IMR-90 (cell line): ENCODE data around the gene ZNF407. TPM values are rescaled to one million over a fixed set of nuclear protein-coding genes. Genes with fewer than 3 reads are reported as not detected.

ENCODE experiments used
- ATAC-seq: fragments of 200-7000 bp; cut with Tn5 transposase; 2 replicates; pipeline ENCODE4 v1.9.1; 2020; ENCODE audit warnings: low read depth, mild to moderate bottlenecking, moderate library complexity
- BruUV-seq: library from RNA; stranded (reverse); fragments of 400-500 nt; replicated peaks from 2 replicates; lab custom pipeline; 2021; lab: Mats Ljungman, UMichigan
- CTCF ChIA-PET: fragments of 300-600 bp; formaldehyde crosslinking; extraction: SDS; loops from one replicate; lab custom pipeline; 2021; ENCODE audit warnings: antibody characterized with exemption; lab: Yijun Ruan, JAX
- POLR2A ChIA-PET: fragments of 300-600 bp; sonication (Branson Sonifier 250); formaldehyde crosslinking; loops from one replicate; lab custom pipeline; 2022; ENCODE audit warnings: antibody characterized with exemption; ENCODE audit not compliant: unreplicated experiment; lab: Charles Lee
- DNase-seq: peaks from one replicate; pipeline ENCODE4 v3.0.0; 2013
- H2AFZ ChIP-seq: replicated peaks from 2 replicates; pipeline ENCODE3; 2013; ENCODE audit warnings: low read length, mild to moderate bottlenecking; ENCODE audit not compliant: poor library complexity
- H2AK5ac ChIP-seq: 2 replicates; pipeline ENCODE4 v1.6.1; 2013; ENCODE audit warnings: low read depth, low read length, inconsistent platforms
- H2AK9ac ChIP-seq: replicated peaks from 2 replicates; pipeline ENCODE3; 2013; ENCODE audit warnings: mild to moderate bottlenecking, low read depth, low read length, moderate library complexity; ENCODE audit not compliant: poor library complexity
- H2BK120ac ChIP-seq: 2 replicates; pipeline ENCODE4 v1.6.1; 2013; ENCODE audit warnings: low read depth, low read length, inconsistent platforms
- H2BK15ac ChIP-seq: 3 replicates; pipeline ENCODE4 v1.6.1; 2013; ENCODE audit warnings: low read depth, low read length, inconsistent platforms
- H2BK20ac ChIP-seq: 2 replicates; pipeline ENCODE4 v1.6.1; 2013; ENCODE audit warnings: low read depth, mild to moderate bottlenecking, inconsistent platforms, low read length, moderate library complexity
- H2BK5ac ChIP-seq: 2 replicates; pipeline ENCODE4 v1.6.1; 2013; ENCODE audit warnings: mild to moderate bottlenecking, low read depth, low read length, inconsistent platforms; ENCODE audit not compliant: poor library complexity, severe bottlenecking
- H3K14ac ChIP-seq: replicated peaks from 2 replicates; pipeline ENCODE4 v1.6.1; 2013; ENCODE audit warnings: low read depth, low read length, inconsistent platforms
- H3K18ac ChIP-seq: 2 replicates; pipeline ENCODE4 v1.6.1; 2013; ENCODE audit warnings: low read depth, low read length, control low read depth
- H3K23ac ChIP-seq: 2 replicates; pipeline ENCODE4 v1.6.1; 2013; ENCODE audit warnings: low read depth, low read length, inconsistent platforms
- H3K27ac ChIP-seq: 2 replicates; pipeline ENCODE4 v1.5.1; 2013; ENCODE audit warnings: mild to moderate bottlenecking, control low read depth, low read length; ENCODE audit not compliant: insufficient read depth
- H3K27me3 ChIP-seq: 2 replicates; pipeline ENCODE4 v1.6.1; 2013; ENCODE audit warnings: low read length; ENCODE audit not compliant: control insufficient read depth, insufficient read depth
- H3K36me3 ChIP-seq: 2 replicates; pipeline ENCODE4 v1.6.1; 2013; ENCODE audit warnings: low read length, mixed read lengths; ENCODE audit not compliant: control insufficient read depth, insufficient read depth
- H3K4ac ChIP-seq: 2 replicates; pipeline ENCODE4 v1.6.1; 2013; ENCODE audit warnings: low read depth, low read length, inconsistent platforms
- H3K4me1 ChIP-seq: 2 replicates; pipeline ENCODE4 v1.6.1; 2013; ENCODE audit warnings: low read length, mixed read lengths; ENCODE audit not compliant: control insufficient read depth, insufficient read depth
- H3K4me2 ChIP-seq: 2 replicates; pipeline ENCODE4 v1.6.1; 2013; ENCODE audit warnings: low read depth, mild to moderate bottlenecking, control low read depth, low read length, moderate library complexity
- H3K4me3 ChIP-seq: 2 replicates; pipeline ENCODE4 v1.5.1; 2013; ENCODE audit warnings: low read depth, mild to moderate bottlenecking, control low read depth, low read length, moderate library complexity; ENCODE audit not compliant: insufficient read depth
- H3K56ac ChIP-seq: 2 replicates; pipeline ENCODE4 v1.6.1; 2013; ENCODE audit warnings: low read length, inconsistent platforms; ENCODE audit not compliant: insufficient read depth; ENCODE audit errors: extremely low read depth
- H3K79me1 ChIP-seq, 2 experiments: 2 replicates each; pipeline ENCODE4 v1.6.1; 2013; ENCODE audit warnings: low read length in 2 of 2, inconsistent platforms in 1 of 2, low read depth in 1 of 2
- H3K9ac ChIP-seq: 2 replicates; pipeline ENCODE4 v1.6.1; 2013; ENCODE audit warnings: low read depth, low read length, control low read depth
- H3K9me1 ChIP-seq: 2 replicates; pipeline ENCODE4 v1.6.1; 2013; ENCODE audit warnings: low read length, inconsistent platforms; ENCODE audit not compliant: insufficient read depth
- H3K9me3 ChIP-seq: 2 replicates; pipeline ENCODE4 v1.6.1; 2013; ENCODE audit warnings: low read length; ENCODE audit not compliant: control insufficient read depth, insufficient read depth
- H4K20me1 ChIP-seq: 2 replicates; pipeline ENCODE4 v1.6.1; 2013; ENCODE audit warnings: low read length, inconsistent platforms; ENCODE audit not compliant: insufficient read depth
- H4K5ac ChIP-seq: 2 replicates; pipeline ENCODE4 v1.6.1; 2013; ENCODE audit warnings: mild to moderate bottlenecking, low read depth, low read length, control low read depth
- H4K8ac ChIP-seq, 2 experiments: 2 replicates each; pipeline ENCODE4 v1.6.1; 2013; ENCODE audit warnings: low read depth in 2 of 2, low read length in 2 of 2, control low read depth in 1 of 2, inconsistent platforms in 1 of 2
- H4K91ac ChIP-seq: 2 replicates; pipeline ENCODE4 v1.6.1; 2013; ENCODE audit warnings: low read depth, low read length, inconsistent platforms; ENCODE audit not compliant: insufficient read depth
- CEBPB ChIP-seq: IDR thresholded peaks from 2 replicates; pipeline ENCODE4 v1.6.1; 2012; ENCODE audit warnings: low read depth, low read length, improper control_type of control experiment
- FOS ChIP-seq: fragments of 150-350 bp; IDR thresholded peaks from 2 replicates; pipeline ENCODE4 v1.6.1; 2016; ENCODE audit warnings: low read depth, low read length
- MAFK ChIP-seq: IDR thresholded peaks from 2 replicates; pipeline ENCODE4 v1.6.1; 2012; ENCODE audit warnings: low read depth, low read length, improper control_type of control experiment
- MAZ ChIP-seq: IDR thresholded peaks from 2 replicates; pipeline ENCODE4 v1.6.1; 2012; ENCODE audit warnings: low read depth, mild to moderate bottlenecking, low read length, improper control_type of control experiment, moderate library complexity, borderline replicate concordance
- MXI1 ChIP-seq: IDR thresholded peaks from 2 replicates; pipeline ENCODE4 v1.6.1; 2012; ENCODE audit warnings: low read depth, mild to moderate bottlenecking, low read length, moderate library complexity, borderline replicate concordance
- POLR2A ChIP-seq: IDR thresholded peaks from 2 replicates; pipeline ENCODE4 v1.6.1; 2012; ENCODE audit warnings: mild to moderate bottlenecking, low read depth, low read length
- RAD21 ChIP-seq: IDR thresholded peaks from 2 replicates; pipeline ENCODE4 v1.6.1; 2012; ENCODE audit warnings: low read length, improper control_type of control experiment
- RCOR1 ChIP-seq: IDR thresholded peaks from 2 replicates; pipeline ENCODE4 v1.6.1; 2012; ENCODE audit warnings: mild to moderate bottlenecking, low read length, improper control_type of control experiment; ENCODE audit not compliant: insufficient replicate concordance
- SMC3 ChIP-seq: fragments of 150-350 bp; IDR thresholded peaks from 2 replicates; pipeline ENCODE4 v1.6.1; 2016; ENCODE audit warnings: low read depth, mild to moderate bottlenecking, antibody characterized with exemption, low read length, moderate library complexity
- WGBS, 2 experiments: methylation state at CpG; one replicate each; pipeline versions ENCODE4 v1.1.5 to v1.1.7; 2013; ENCODE audit warnings: missing lambda C conversion rate in 2 of 2; ENCODE audit not compliant: insufficient read length in 1 of 2; ENCODE audit errors: extremely low coverage in 2 of 2; 5-methylcytosine and 5-hydroxymethylcytosine counted together
- dilution Hi-C: fragments of 300-500 bp; cut with HindIII; formaldehyde crosslinking; loops from one replicate; pipeline ENCODE4 v1.14.3; 2018; ENCODE audit warnings: low sequenced_read_pairs; ENCODE audit not compliant: unreplicated experiment
- in situ Hi-C: fragments of 300-500 bp; cut with MboI; formaldehyde crosslinking; loops from 3 replicates; pipeline ENCODE4 v1.14.3; 2019; ENCODE audit warnings: low sequenced_read_pairs, inconsistent platforms, mixed read lengths
- intact Hi-C: fragments of 100-400 bp; cut with micrococcal nuclease; formaldehyde crosslinking; loops from 2 replicates; pipeline ENCODE4 v1.10.0; 2022
- polyA plus RNA-seq, 3 experiments: library from polyadenylated mRNA; depleted of rRNA; stranded (reverse); fragments of >200 nt; gene quantifications; 2 replicates each; pipeline ENCODE4 v1.2.3, GENCODE V29; 2012; ENCODE audit warnings: low replicate concordance in 1 of 3
- total RNA-seq: library from RNA; depleted of rRNA; stranded (reverse); fragments of >200 nt; gene quantifications from 2 replicates; pipeline ENCODE4 v1.2.3, GENCODE V29; 2012
- TF ChIP-seq, protein P1 (sequence below): fragments of 150-350 bp; IDR thresholded peaks from 2 replicates; pipeline ENCODE4 v1.6.1; 2017; ENCODE audit warnings: mild to moderate bottlenecking, antibody characterized with exemption, low read length, low read depth

The ZNF407 gene
- total and polyA plus RNA-seq, 2 of the 4 experiments (the other 2 are of a cell fraction) = 3.1 to 20.1 TPM

GRCh38 chr18:74841248-74841647 lies 243.6 kb downstream of the ZNF407 start (continued):
- TF ChIP-seq RCOR1 = no peak

- no peaks in the 10 kb centered on the region for H3K9me1 ChIP-seq
- BruUV-seq = no TSS peak
- no peaks in the 10 kb centered on the region for H3K27me3 ChIP-seq
- H4K20me1 ChIP-seq = no peaks in the 10 kb centered on the region
- no CpG with 5 or more reads among the region's 11 CpGs for WGBS, 2 experiments
- H3K36me3 ChIP-seq = no peaks in the 10 kb centered on the region
- no peak overlapping the region for H2AFZ ChIP-seq
- no peak for DNase-seq
- H3K14ac ChIP-seq = no peak overlapping the region
- ATAC-seq = no peak
- no peak overlapping the region for H4K5ac ChIP-seq
- H2AK9ac ChIP-seq = no peak overlapping the region
- no peak overlapping the region for H2BK15ac ChIP-seq
- H3K9ac ChIP-seq = no peak overlapping the region
- no peak overlapping the region for H3K56ac ChIP-seq
- H2BK20ac ChIP-seq = no peak overlapping the region
- no peak overlapping the region for H2BK120ac ChIP-seq
- H4K91ac ChIP-seq = no peak overlapping the region
- intact Hi-C loops (loop anchor here (10.0 kb wide), 1 partner anchor 176 kb away; no protein-coding TSS in a partner anchor), dilution Hi-C loops (no loop called here), in situ Hi-C loops (no loop called here)
- no peak overlapping the region for H3K23ac ChIP-seq
- ChIA-PET POLR2A (no interaction called here), CTCF (no interaction called here)
- H3K27ac ChIP-seq = no peak overlapping the region
- no peaks in the 10 kb centered on the region for H3K9me3 ChIP-seq
- H3K4me2 ChIP-seq = no peak overlapping the region
- H3K79me1 ChIP-seq = no peaks in the 10 kb centered on the region
- H4K8ac ChIP-seq = no peak overlapping the region
- H3K4me3 ChIP-seq = no peak overlapping the region
- no peak overlapping the region for H2BK5ac ChIP-seq
- H3K18ac ChIP-seq = no peak overlapping the region
- H3K4me1 ChIP-seq = no peaks in the 10 kb centered on the region
- no peak for TF ChIP-seq SMC3
- TF ChIP-seq MAFK = no peak
- TF ChIP-seq POLR2A = no peak
- TF ChIP-seq MAZ = no peak
- TF ChIP-seq, protein P1, sequence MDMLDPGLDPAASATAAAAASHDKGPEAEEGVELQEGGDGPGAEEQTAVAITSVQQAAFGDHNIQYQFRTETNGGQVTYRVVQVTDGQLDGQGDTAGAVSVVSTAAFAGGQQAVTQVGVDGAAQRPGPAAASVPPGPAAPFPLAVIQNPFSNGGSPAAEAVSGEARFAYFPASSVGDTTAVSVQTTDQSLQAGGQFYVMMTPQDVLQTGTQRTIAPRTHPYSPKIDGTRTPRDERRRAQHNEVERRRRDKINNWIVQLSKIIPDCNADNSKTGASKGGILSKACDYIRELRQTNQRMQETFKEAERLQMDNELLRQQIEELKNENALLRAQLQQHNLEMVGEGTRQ = no peak
- no peak for TF ChIP-seq MXI1
- no peak for TF ChIP-seq RCOR1
- no peak for TF ChIP-seq RAD21
- TF ChIP-seq FOS = no peak
- no peak for TF ChIP-seq CEBPB
- H3K4ac ChIP-seq = no peak overlapping the region
- H2AK5ac ChIP-seq = no peak overlapping the region
Measured at GRCh38 chr18:74849301-74849700, 251.6 kb downstream of the ZNF407 start.
